T-cell (primary cell): ENCODE data around the gene KCNJ16. TPM values are rescaled to one million over a fixed set of nuclear protein-coding genes. Genes with fewer than 3 reads are reported as not detected.

ENCODE experiments used
- ATAC-seq, 4 experiments: fragments of 200-7000 bp in 3 of 4; fragments of 150-1000 bp in 1 of 4; cut with Tn5 transposase; replicated peaks in 1 of 4; 1 replicate in 3 of 4; 2 replicates in 1 of 4; pipeline ENCODE4 v1.10.0; 2021; ENCODE audit warnings: moderate library complexity in 3 of 4, mild to moderate bottlenecking in 2 of 4, moderate number of reproducible peaks in 1 of 4
- CTCF ChIA-PET, 2 donors: fragments of 300-600 bp; sonication (Branson Sonifier 250); formaldehyde crosslinking; loops; one replicate each; lab custom pipeline; 2022; ENCODE audit warnings: antibody characterized with exemption in 2 of 2; lab: Charles Lee
- POLR2A ChIA-PET, 2 donors: fragments of 300-600 bp; sonication (Branson Sonifier 250); formaldehyde crosslinking; loops; one replicate each; lab custom pipeline; 2022; ENCODE audit warnings: antibody characterized with exemption in 2 of 2; lab: Charles Lee
- DNase-seq, 35 experiments: peaks; one replicate each; pipeline versions ENCODE4 v3.0.0 to v3.0.0-alpha.2; 2013 to 2023
- H3K27ac ChIP-seq: one replicate; pipeline ENCODE4 v1.5.1; 2013; ENCODE audit warnings: low read length
- H3K27me3 ChIP-seq, 2 experiments: replicated peaks in 1 of 2; 1 replicate in 1 of 2; 2 replicates in 1 of 2; pipeline versions ENCODE4 v1.6.1 to v1.7.0; 2013; ENCODE audit warnings: low read length in 1 of 2, mixed read lengths in 1 of 2; ENCODE audit not compliant: control insufficient read depth in 2 of 2, insufficient read depth in 2 of 2; ENCODE audit errors: extremely low read depth in 1 of 2
- H3K36me3 ChIP-seq, 2 donors: 1 replicate in 1 of 2; 2 replicates in 1 of 2; pipeline versions ENCODE4 v1.6.1 to v1.7.0; 2013; ENCODE audit warnings: low read length in 1 of 2; ENCODE audit not compliant: control insufficient read depth in 2 of 2, insufficient read depth in 1 of 2; ENCODE audit errors: extremely low read depth in 1 of 2
- H3K4me1 ChIP-seq, 2 experiments: 1 replicate in 1 of 2; 2 replicates in 1 of 2; pipeline versions ENCODE4 v1.6.1 to v1.7.0; 2013; ENCODE audit warnings: low read length in 2 of 2, mixed read lengths in 1 of 2; ENCODE audit not compliant: insufficient read depth in 2 of 2, control insufficient read depth in 1 of 2; ENCODE audit errors: extremely low read depth in 1 of 2
- H3K4me3 ChIP-seq, 2 donors: 1 replicate in 1 of 2; 2 replicates in 1 of 2; pipeline versions ENCODE4 v1.5.1 to v1.7.0; 2013; ENCODE audit warnings: mild to moderate bottlenecking in 2 of 2, low read length in 1 of 2, moderate library complexity in 1 of 2; ENCODE audit not compliant: control insufficient read depth in 1 of 2; ENCODE audit errors: extremely low read depth in 1 of 2
- H3K9me3 ChIP-seq: 2 replicates; pipeline ENCODE4 v1.7.0; 2013
- H3K27ac Mint-ChIP-seq, 2 donors: one replicate each; pipeline ENCODE4 v1.8.0; 2020 to 2021; ENCODE audit warnings: mild to moderate bottlenecking in 2 of 2, mixed read lengths in 2 of 2
- H3K27me3 Mint-ChIP-seq, 2 donors: one replicate each; pipeline ENCODE4 v1.8.0; 2021 to 2022; ENCODE audit warnings: mixed read lengths in 2 of 2
- H3K36me3 Mint-ChIP-seq: one replicate; pipeline ENCODE4 v1.8.0; 2021; ENCODE audit warnings: mixed read lengths
- H3K4me1 Mint-ChIP-seq, 3 donors: one replicate each; pipeline ENCODE4 v1.8.0; 2020 to 2022; ENCODE audit warnings: mixed read lengths in 3 of 3, mild to moderate bottlenecking in 1 of 3
- H3K4me3 Mint-ChIP-seq, 3 donors: one replicate each; pipeline ENCODE4 v1.8.0; 2020 to 2022; ENCODE audit warnings: mild to moderate bottlenecking in 3 of 3, mixed read lengths in 3 of 3, moderate library complexity in 3 of 3
- H3K9me3 Mint-ChIP-seq, 3 donors: one replicate each; pipeline ENCODE4 v1.8.0; 2020 to 2022; ENCODE audit warnings: mixed read lengths in 3 of 3
- WGBS: methylation state at CpG from one replicate; pipeline ENCODE4 v1.1.5; 2013; ENCODE audit warnings: missing lambda C conversion rate; ENCODE audit not compliant: insufficient coverage; 5-methylcytosine and 5-hydroxymethylcytosine counted together
- total RNA-seq, 35 experiments: library from RNA in 6 of 35; stranded (reverse) in 6 of 35; fragments of 120-200 nt in 1 of 35; gene quantifications; one replicate each; pipeline versions ENCODE4 v1.2.1 to v1.2.4 and lab custom pipeline; 2013 to 2026

KCNJ16 gene
- total RNA-seq, 5 donors from 2014 or later (not counting 1 experiment from before 2014, with no cell fraction given), result not detected

DNA sequence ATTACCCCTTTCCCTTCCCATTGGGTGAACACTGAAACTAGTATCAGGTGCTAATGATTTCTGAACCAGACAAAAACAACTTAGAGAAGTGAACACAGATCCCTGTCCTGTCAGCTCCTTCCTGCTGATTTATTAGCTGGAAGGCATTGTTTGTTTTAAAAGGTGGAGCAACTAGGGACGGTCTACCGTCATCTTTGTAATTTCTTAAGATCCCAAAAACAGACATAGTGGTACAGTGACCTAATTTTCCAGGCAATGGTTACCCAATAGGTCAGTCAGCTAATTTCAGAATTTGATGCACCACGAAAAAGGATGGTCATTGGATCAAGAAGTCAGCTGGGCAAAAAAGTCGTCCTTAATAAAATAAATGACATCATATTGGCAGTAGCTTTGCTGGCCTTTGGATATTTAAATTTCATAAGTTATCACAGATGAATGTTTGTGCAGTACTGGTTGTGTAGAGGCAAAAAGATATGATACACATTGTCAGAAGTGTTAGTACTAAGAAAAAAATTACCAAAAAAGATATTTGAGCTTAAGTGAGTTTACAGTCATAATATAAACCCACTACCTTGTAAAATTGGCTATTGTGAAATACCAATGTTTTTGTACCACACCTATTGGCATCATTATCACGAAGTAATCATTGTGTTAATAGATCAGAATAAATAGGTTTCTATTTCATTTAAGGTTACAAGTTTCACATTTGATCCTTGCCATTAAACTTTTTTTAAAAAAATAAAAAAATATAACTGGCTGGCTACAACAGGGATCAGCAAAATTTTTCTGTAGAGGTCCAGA is 27.2 kb upstream of the KCNJ16 start:
- ChIA-PET POLR2A (no interaction called here), CTCF (interaction anchor here in 1 of 2 donors (1.5 kb wide), 1 partner anchor 330 kb away, joined by 3 read pairs; no protein-coding TSS in a partner anchor)
- Mint-ChIP-seq H3K27me3 (peaks cover 0 to 7% of the 10 kb centered on the region in 2 donors), H3K4me1 (no peaks in the 10 kb centered on the region), H3K27ac (no peak overlapping the region), H3K9me3 (no peaks in the 10 kb centered on the region), H3K36me3 (no peaks in the 10 kb centered on the region), H3K4me3 (no peak overlapping the region)
- Histone ChIP-seq H3K4me1 (no peaks in the 10 kb centered on the region), H3K9me3 (no peaks in the 10 kb centered on the region), H3K27me3 (no peaks in the 10 kb centered on the region), H3K4me3 (no peak overlapping the region), H3K27ac (no peak overlapping the region), H3K36me3 (no peaks in the 10 kb centered on the region)
- WGBS, result 100% methylated on average over 2 of the region's 5 CpGs
- DNase-seq (no peak), ATAC-seq (no peak)

DNA sequence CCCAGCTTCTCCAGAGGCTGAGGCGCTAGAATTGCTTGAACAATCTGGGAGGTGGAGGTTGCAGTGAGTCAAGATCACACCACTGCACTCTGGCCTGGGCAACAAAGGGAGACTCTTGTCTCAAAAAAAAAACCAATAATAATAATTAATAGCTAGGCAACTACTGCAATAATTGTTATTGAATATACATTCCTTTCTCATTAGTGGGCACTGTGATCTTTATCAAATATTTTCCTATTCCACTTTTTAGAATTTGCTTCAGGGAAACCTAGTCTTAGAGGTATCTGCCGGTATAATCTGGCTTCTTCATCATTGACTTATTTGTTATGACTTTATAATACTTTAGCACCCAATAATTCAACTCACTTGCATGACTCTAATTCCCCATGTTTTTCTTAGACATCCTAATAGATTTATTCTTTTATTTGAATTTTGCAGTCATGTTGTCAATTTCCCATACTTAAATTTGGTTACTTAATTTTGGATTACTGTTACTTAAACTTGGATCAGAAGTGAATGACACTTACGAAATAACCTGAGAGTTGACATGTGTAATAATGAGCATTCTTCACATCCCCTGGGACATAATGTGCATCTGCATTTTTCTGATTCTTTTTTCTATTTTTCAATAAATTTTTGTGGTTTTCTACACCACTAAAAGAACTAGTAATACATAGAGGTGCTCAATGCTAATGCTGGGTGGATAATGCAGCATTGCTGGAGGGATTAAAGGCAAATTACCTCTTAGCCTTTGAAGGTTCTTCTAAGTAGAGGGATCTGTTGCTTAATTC is 25.0 kb upstream of the KCNJ16 start:
- Mint-ChIP-seq H3K27me3 (peaks cover 0 to 7% of the 10 kb centered on the region in 2 donors), H3K4me3 (no peak overlapping the region), H3K27ac (no peak overlapping the region), H3K9me3 (no peaks in the 10 kb centered on the region), H3K36me3 (no peaks in the 10 kb centered on the region), H3K4me1 (no peaks in the 10 kb centered on the region)
- POLR2A ChIA-PET, result interaction anchor here in 1 of 2 donors (0.6 kb wide), 1 partner anchor 54 kb away, joined by 5 read pairs; no protein-coding TSS in a partner anchor
- Histone ChIP-seq H3K9me3 (no peaks in the 10 kb centered on the region), H3K27ac (no peak overlapping the region), H3K4me1 (no peaks in the 10 kb centered on the region), H3K4me3 (no peak overlapping the region), H3K36me3 (no peaks in the 10 kb centered on the region), H3K27me3 (no peaks in the 10 kb centered on the region)
- DNase-seq (no peak), ATAC-seq (no peak)
- whole genome bisulfite sequencing, result no CpG with 5 or more reads among the region's 3 CpGs
- CTCF ChIA-PET, result no interaction called here

DNA sequence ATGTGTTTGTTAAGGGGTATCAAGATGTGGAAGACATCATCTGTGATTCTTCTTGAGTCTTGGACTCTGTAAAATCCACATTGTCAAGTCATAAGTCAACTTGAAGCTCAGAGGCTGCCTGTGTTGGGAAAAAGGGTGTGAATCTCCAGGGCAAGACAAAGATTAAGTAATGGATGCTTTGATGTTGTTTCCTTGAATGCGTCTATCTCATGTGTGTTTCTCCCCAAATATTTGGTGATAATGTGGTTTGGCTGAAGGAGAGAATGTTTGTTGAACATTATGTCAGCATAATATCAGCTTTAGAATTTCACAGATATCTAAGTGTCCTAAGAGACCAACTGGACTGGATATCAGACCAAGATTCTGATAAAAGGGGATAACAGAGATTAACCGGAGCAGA is 24.1 kb upstream of the KCNJ16 start:
- H3K27ac Mint-ChIP-seq, result no peak overlapping the region
- H3K4me1 ChIP-seq, result no peaks in the 10 kb centered on the region
- H3K36me3 ChIP-seq, result no peaks in the 10 kb centered on the region
- H3K27ac ChIP-seq, result no peak overlapping the region
- no peaks in the 10 kb centered on the region for H3K9me3 ChIP-seq
- H3K27me3 ChIP-seq, result no peaks in the 10 kb centered on the region
- H3K4me3 ChIP-seq, result no peak overlapping the region
- no CpG with 5 or more reads among the region's 2 CpGs for WGBS
- ATAC-seq, result no peak
- H3K4me3 Mint-ChIP-seq, result no peak overlapping the region
- no peaks in the 10 kb centered on the region for H3K4me1 Mint-ChIP-seq
- ChIA-PET POLR2A (no interaction called here), CTCF (no interaction called here)
- no peaks in the 10 kb centered on the region for H3K9me3 Mint-ChIP-seq
- no peaks in the 10 kb centered on the region for H3K36me3 Mint-ChIP-seq
- no peak for DNase-seq
- peaks cover 0 to 7% of the 10 kb centered on the region in 2 donors for H3K27me3 Mint-ChIP-seq

DNA sequence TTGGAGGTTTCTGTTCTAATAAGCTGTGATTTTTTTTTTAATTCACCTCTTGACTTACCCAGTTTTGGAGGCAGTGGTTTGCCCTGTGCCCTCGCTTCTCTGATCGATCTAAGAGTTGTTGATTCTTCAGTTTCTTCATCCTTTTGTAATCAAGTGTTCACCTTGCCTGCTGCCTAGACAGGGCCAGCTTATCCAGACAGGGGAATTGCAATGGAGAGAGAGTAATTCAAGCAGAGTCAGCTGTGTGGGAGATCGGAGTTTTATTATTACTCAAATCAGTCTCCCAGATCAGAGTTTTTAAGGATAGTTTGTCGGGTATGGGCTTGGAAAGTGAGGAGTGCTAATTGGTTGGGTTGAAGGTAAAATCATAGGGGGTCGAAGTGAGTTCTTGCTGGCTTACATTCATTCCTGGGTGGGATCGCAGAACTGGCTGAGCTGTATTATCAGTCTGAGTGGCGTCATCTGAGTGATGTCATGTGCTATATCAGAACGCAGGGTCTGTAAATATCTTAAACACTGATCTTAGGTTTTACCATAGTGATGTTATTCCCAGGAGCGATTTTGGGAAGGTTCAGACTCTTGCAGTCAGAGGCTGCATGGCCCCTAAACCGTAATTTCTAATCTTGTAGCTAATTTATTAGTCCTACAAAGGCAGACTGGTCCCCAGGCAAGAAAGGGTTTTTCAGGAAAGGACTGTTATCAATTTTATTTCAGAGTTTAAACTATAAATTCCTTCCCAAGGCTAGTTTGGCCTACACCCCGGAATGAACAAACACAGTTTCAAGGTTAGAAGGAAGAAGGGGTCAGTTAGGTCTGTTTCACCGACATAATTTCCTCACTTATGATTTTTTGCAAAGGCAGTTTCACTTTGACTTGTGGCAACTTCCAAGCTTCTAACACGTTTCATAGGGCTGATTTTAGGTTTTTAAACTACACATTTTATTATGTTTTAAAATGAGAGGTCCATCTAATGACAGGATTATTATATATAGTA is 21.5 kb upstream of the KCNJ16 start:
- no peak overlapping the region for H3K27ac Mint-ChIP-seq
- Histone ChIP-seq H3K9me3 (no peaks in the 10 kb centered on the region), H3K4me1 (no peaks in the 10 kb centered on the region), H3K27ac (no peak overlapping the region), H3K4me3 (no peak overlapping the region), H3K27me3 (no peaks in the 10 kb centered on the region), H3K36me3 (no peaks in the 10 kb centered on the region)
- DNase-seq, result no peak
- ChIA-PET CTCF (interaction anchor here in 1 of 2 donors (0.6 kb wide), 1 partner anchor 10 kb away, joined by 9 read pairs; no protein-coding TSS in a partner anchor), POLR2A (interaction anchor here in 1 of 2 donors (0.6 kb wide), 2 partner anchors 9 to 24 kb away, joined by 3 to 7 read pairs; no protein-coding TSS in a partner anchor)
- no peak for ATAC-seq
- no peaks in the 10 kb centered on the region for H3K4me1 Mint-ChIP-seq
- 71% methylated on average over 2 of the region's 13 CpGs for WGBS
- no peaks in the 10 kb centered on the region for H3K9me3 Mint-ChIP-seq
- no peaks in the 10 kb centered on the region for H3K27me3 Mint-ChIP-seq
- no peak overlapping the region for H3K4me3 Mint-ChIP-seq
- no peaks in the 10 kb centered on the region for H3K36me3 Mint-ChIP-seq

DNA sequence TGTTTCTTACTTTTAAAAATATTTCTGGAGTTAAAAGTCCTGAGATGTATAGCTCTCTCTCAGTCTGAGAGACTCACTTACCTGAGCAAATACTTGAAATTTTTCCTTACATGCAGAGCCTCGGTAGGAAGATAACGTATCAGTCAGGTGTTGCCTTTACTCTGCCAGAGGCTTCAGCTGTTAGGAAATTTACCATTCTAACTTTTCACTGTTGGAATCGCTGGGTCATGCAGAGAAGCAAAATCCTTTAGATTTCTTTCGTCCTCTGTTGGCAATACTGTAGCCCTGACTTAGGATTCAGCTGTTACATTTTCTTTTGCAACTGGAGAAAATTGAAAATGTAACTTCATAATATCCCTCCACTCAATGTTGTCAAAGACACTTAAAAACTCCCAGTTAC is 20.0 kb upstream of the KCNJ16 start:
- ChIA-PET CTCF (no interaction called here), POLR2A (no interaction called here)
- DNase-seq (no peak), ATAC-seq (no peak)
- no peaks in the 10 kb centered on the region for H3K9me3 Mint-ChIP-seq
- Histone ChIP-seq H3K36me3 (no peaks in the 10 kb centered on the region), H3K4me3 (no peak overlapping the region), H3K27ac (no peak overlapping the region), H3K4me1 (no peaks in the 10 kb centered on the region), H3K27me3 (no peaks in the 10 kb centered on the region), H3K9me3 (no peaks in the 10 kb centered on the region)
- H3K27ac Mint-ChIP-seq, result no peak overlapping the region
- WGBS, result 85% methylated on average over 4 of the region's 4 CpGs
- no peaks in the 10 kb centered on the region for H3K36me3 Mint-ChIP-seq
- H3K4me1 Mint-ChIP-seq, result no peaks in the 10 kb centered on the region
- no peak overlapping the region for H3K4me3 Mint-ChIP-seq
- H3K27me3 Mint-ChIP-seq, result no peaks in the 10 kb centered on the region

DNA sequence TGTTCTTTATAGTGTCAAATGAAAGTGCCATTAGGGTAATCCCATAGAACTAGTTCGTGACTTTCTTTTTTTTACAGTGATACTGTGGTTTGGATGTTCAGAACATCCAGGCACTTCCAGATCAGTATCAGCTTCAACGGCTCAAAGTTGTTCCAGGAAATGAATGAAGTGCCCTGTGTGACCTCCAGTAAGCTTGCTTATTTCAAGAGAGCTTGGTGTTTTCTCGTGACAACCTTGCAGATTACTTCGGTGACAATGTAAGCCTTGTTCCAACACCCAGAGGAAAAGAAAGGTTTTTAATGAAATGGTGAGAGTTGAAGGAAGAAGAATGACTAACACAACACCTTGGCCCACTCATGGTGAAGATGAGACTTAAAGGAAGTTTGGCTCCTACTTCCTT is 16.0 kb upstream of the KCNJ16 start:
- Mint-ChIP-seq H3K27me3 (no peaks in the 10 kb centered on the region), H3K4me3 (no peak overlapping the region), H3K27ac (no peak overlapping the region), H3K9me3 (no peaks in the 10 kb centered on the region), H3K36me3 (no peaks in the 10 kb centered on the region), H3K4me1 (no peaks in the 10 kb centered on the region)
- no peak overlapping the region for H3K4me3 ChIP-seq
- POLR2A ChIA-PET, result no interaction called here
- H3K27me3 ChIP-seq, result no peaks in the 10 kb centered on the region
- H3K36me3 ChIP-seq, result no peaks in the 10 kb centered on the region
- no peak overlapping the region for H3K27ac ChIP-seq
- CTCF ChIA-PET, result no interaction called here
- no peaks in the 10 kb centered on the region for H3K9me3 ChIP-seq
- WGBS, result 8% methylated on average over 2 of the region's 4 CpGs
- DNase-seq (no peak), ATAC-seq (no peak)
- no peaks in the 10 kb centered on the region for H3K4me1 ChIP-seq
